ENCODE measurements around the gene CHRND.
"Not testable (repeated sequence)": the region's sequence is repeated elsewhere in the genome, so short reads cannot be mapped to it uniquely, and the experiment has no call there.

The CHRND gene

GRCh38 chr2:232569541-232569940 lies 43.6 kb downstream of the CHRND start:
- DNase-seq (no peak), ATAC-seq (replicated peaks) (no peak)
- Mint-ChIP-seq H3K36me3 (peaks cover 64 to 72% of the 10 kb centered on the region in 2 donors), H3K27ac (no peak overlapping the region), H3K27me3 (no peaks in the 10 kb centered on the region), H3K9me3 (no peaks in the 10 kb centered on the region), H3K4me3 (no peak overlapping the region), H3K4me1 (no peaks in the 10 kb centered on the region)

DNA sequence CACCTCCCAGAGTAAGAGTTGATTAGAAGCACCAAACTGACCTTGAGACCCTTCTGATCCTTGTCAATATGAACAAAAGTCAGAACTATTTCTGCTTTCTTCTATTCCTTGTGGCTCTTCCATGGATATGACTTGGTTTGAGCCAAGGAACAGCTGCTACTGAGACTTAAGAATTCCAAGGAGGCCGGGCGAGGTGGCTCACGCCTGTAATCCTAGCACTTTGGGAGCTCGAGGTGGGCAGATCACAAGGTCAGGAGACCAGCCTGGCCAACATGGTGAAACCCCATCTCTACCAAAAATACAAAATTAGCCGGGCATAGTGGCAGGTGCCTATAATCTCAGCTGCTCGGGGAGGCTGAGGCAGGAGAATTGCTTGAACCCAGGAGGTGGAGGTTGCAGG lies 44.5 kb downstream of the CHRND start:
- H3K9me3 Mint-ChIP-seq; DNase-seq; H3K4me3 Mint-ChIP-seq; H3K27ac Mint-ChIP-seq; H3K4me1 Mint-ChIP-seq; H3K27me3 Mint-ChIP-seq; ATAC-seq (replicated peaks): not testable (repeated sequence)
- H3K36me3 Mint-ChIP-seq: peaks cover 62 to 75% of the 10 kb centered on the region in 2 donors

DNA sequence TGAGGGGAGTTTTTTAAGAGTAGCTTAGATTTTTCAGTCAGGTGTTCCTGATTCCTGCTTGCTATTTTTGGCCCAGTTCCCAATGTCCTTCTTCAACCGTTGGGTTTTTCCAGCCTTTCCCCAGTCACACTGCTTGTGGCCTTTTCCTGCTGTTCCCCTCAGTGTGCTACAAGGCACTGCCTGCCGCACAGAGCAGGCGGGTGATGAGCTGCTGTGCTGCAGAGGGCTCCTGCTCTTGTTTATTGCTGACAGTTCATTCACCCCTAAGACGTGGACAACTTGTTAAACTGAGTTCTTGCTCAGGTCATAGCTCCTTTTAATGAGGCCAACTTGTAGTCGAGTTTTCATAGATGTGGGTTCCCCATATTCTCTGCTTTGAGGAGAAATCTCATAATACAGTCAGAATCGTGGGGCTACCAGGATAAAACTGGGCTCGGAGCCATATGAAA lies 45.1 kb downstream of the CHRND start:
- Mint-ChIP-seq H3K36me3 (peaks cover 59 to 72% of the 10 kb centered on the region in 2 donors), H3K27ac (no peak overlapping the region), H3K4me1 (peaks cover 0 to 1% of the 10 kb centered on the region in 2 donors), H3K27me3 (no peaks in the 10 kb centered on the region), H3K9me3 (no peaks in the 10 kb centered on the region), H3K4me3 (no peak overlapping the region)
- no peak for ATAC-seq (replicated peaks)
- no peak for DNase-seq

- Mint-ChIP-seq H3K9me3 (no peaks in the 10 kb centered on the region), H3K36me3 (peaks cover 51 to 71% of the 10 kb centered on the region in 2 donors), H3K4me1 (peaks cover 0 to 1% of the 10 kb centered on the region in 2 donors), H3K27ac (no peak overlapping the region), H3K4me3 (no peak overlapping the region), H3K27me3 (no peaks in the 10 kb centered on the region)
- DNase-seq: no peak
- ATAC-seq (replicated peaks): no peak
Observed at GRCh38 chr2:232573042-232573441, 47.1 kb downstream of the CHRND start.

- Mint-ChIP-seq H3K27me3 (no peaks in the 10 kb centered on the region), H3K4me3 (no peak overlapping the region), H3K9me3 (no peaks in the 10 kb centered on the region), H3K36me3 (peaks cover 48 to 69% of the 10 kb centered on the region in 2 donors), H3K4me1 (peaks cover 0 to 1% of the 10 kb centered on the region in 2 donors), H3K27ac (no peak overlapping the region)
- ATAC-seq (replicated peaks) (no peak), DNase-seq (no peak)
Observed at GRCh38 chr2:232573771-232574435, 47.9 kb downstream of the CHRND start.

DNA sequence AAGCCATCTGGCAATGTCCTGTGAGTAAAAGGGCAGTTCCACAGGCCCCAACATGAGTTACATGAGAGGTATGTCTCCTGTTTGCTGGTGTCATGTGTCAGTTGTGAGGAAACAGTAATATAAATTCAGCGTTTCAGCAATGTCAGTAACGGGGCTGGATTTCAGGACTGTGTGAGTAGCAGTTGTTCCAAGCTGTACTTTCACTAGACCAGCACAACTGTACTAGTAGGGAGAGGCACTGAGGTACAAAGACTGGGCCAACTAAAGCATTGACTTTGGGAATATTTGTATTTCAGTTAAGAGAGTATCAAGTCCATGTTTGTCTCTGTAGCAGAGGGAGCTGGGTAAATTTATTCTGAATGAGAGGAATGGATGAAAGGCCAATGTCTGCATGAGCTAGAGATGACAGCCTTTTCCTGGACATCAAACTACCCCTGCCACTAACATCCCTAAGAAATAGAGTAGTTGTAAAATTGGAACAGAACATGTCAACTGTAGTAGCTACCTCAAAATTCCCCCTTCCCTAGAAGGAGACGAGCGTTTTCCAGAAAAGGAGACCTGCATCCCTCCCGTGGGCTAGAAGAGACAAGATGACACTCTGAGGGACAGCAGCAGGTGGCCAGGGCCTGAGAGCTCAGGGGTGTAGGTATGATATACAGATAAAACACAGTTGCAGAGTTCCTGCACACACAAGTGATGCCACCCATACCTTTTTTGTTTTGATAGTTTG lies 48.9 kb downstream of the CHRND start:
- no peaks in the 10 kb centered on the region for H3K27me3 Mint-ChIP-seq
- no peak overlapping the region for H3K27ac Mint-ChIP-seq
- H3K4me3 Mint-ChIP-seq: no peak overlapping the region
- ATAC-seq (replicated peaks) (no peak), DNase-seq (no peak)
- peaks cover 0 to 1% of the 10 kb centered on the region in 2 donors for H3K4me1 Mint-ChIP-seq
- no peaks in the 10 kb centered on the region for H3K9me3 Mint-ChIP-seq
- peaks cover 44 to 62% of the 10 kb centered on the region in 2 donors for H3K36me3 Mint-ChIP-seq

- Mint-ChIP-seq H3K4me1 (peaks cover 0 to 1% of the 10 kb centered on the region in 2 donors), H3K36me3 (peaks cover 49 to 58% of the 10 kb centered on the region in 2 donors), H3K27me3 (no peaks in the 10 kb centered on the region), H3K27ac (no peak overlapping the region), H3K9me3 (no peaks in the 10 kb centered on the region), H3K4me3 (no peak overlapping the region)
- ATAC-seq (replicated peaks) (no peak), DNase-seq (no peak)
Observed at GRCh38 chr2:232575404-232575746, 49.4 kb downstream of the CHRND start.

DNA sequence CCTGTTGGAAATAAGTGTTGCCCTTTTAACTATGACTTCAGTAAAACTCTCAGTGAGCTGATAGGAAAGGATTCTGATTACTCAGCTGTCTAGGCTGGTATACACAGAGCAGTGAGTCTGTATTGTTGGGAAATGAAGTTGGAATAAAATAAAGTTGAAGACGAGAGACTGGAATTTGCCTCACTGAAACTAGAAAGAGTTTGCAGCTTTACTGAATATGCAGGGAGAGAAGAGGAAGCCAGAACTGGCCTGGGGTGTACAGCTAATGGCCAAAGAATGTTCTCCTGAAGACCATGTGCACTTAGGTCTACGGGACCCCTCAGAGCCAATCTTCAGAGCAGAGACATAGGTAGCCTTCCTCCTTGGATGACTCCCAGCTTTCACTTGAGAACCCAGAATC lies 51.0 kb downstream of the CHRND start:
- Mint-ChIP-seq H3K4me3 (no peak overlapping the region), H3K27me3 (no peaks in the 10 kb centered on the region), H3K27ac (no peak overlapping the region), H3K4me1 (peaks cover 0 to 3% of the 10 kb centered on the region in 2 donors), H3K36me3 (peaks cover 51 to 67% of the 10 kb centered on the region in 2 donors), H3K9me3 (no peaks in the 10 kb centered on the region)
- DNase-seq: no peak
- ATAC-seq (replicated peaks): no peak

GRCh38 chr2:232577841-232578240 lies 51.9 kb downstream of the CHRND start:
- no peak overlapping the region for H3K4me3 Mint-ChIP-seq
- no peak overlapping the region for H3K27ac Mint-ChIP-seq
- H3K4me1 Mint-ChIP-seq: peaks cover 0 to 3% of the 10 kb centered on the region in 2 donors
- DNase-seq (no peak), ATAC-seq (replicated peaks) (no peak)
- no peaks in the 10 kb centered on the region for H3K9me3 Mint-ChIP-seq
- H3K27me3 Mint-ChIP-seq: no peaks in the 10 kb centered on the region
- H3K36me3 Mint-ChIP-seq: peaks cover 57 to 72% of the 10 kb centered on the region in 2 donors

DNA sequence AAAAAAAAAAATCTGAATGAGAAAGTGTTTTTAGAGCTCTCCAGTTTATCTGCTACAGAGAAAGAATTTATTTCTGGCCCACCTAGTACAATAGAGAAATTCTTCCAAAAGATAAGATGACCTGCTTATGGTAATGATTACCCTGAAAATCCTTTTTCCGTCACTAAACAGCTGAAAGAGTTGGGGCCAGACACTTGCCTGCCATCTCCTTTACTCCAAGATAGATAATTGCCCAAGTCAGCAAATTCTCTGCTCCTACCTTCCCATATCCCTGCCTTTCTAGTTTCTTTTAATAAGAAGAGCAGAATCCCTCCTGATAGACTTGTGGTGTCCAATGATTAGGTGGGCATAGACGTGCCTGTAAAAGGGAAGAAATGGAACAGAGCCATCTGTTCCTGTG lies 52.7 kb downstream of the CHRND start:
- H3K4me3 Mint-ChIP-seq: no peak overlapping the region
- DNase-seq (no peak), ATAC-seq (replicated peaks) (no peak)
- H3K36me3 Mint-ChIP-seq: peaks cover 60 to 76% of the 10 kb centered on the region in 2 donors
- no peaks in the 10 kb centered on the region for H3K27me3 Mint-ChIP-seq
- H3K27ac Mint-ChIP-seq: no peak overlapping the region
- H3K4me1 Mint-ChIP-seq: peaks cover 0 to 3% of the 10 kb centered on the region in 2 donors
- no peaks in the 10 kb centered on the region for H3K9me3 Mint-ChIP-seq

DNA sequence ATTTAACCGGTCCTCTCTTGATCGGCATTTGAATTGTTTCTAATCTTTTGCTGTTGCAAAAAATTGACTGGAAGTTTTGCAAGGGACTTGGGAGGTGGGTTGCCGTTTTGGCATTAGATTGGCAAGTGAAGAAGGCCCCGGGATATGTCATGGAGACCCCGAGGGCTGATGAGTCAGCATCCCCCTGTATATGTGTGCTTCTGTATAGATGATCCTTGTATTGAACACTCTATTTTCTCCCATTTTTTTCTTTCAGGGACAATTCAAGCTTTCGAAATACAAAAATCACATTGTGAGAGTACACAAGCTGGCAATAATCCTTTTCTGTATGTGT lies 54.7 kb downstream of the CHRND start:
- Mint-ChIP-seq H3K27ac (peak overlapping the region; percentile 20), H3K27me3 (no peaks in the 10 kb centered on the region), H3K36me3 (peaks cover 57 to 74% of the 10 kb centered on the region in 2 donors), H3K9me3 (no peaks in the 10 kb centered on the region), H3K4me1 (peaks cover 0 to 2% of the 10 kb centered on the region in 2 donors), H3K4me3 (no peak overlapping the region)
- ATAC-seq (replicated peaks) (no peak), DNase-seq (no peak)

DNA sequence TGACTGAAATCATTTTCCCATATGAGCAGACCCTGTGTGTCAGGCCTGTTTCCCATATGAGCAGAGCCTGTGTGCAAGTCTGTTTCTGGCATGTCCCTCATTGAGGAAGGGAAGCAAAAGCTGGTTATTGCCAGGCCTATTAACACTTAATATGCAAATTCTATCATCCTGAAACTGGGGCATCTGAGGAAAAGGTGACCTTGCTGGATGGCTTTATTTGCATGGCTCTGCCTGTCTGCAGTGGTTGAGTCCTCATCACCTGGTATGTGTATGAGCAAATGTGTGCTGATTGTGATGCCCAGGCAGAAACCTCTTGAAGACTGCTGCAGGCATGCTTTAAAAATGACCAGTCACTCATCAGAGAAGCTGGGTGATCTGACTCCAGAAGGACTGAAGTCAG lies 55.8 kb downstream of the CHRND start:
- ATAC-seq (replicated peaks) (no peak), DNase-seq (no peak)
- no peaks in the 10 kb centered on the region for H3K9me3 Mint-ChIP-seq
- H3K36me3 Mint-ChIP-seq: peaks cover 52 to 66% of the 10 kb centered on the region in 2 donors
- H3K4me1 Mint-ChIP-seq: peaks cover 0 to 2% of the 10 kb centered on the region in 2 donors
- no peak overlapping the region for H3K27ac Mint-ChIP-seq
- H3K27me3 Mint-ChIP-seq: no peaks in the 10 kb centered on the region
- H3K4me3 Mint-ChIP-seq: no peak overlapping the region

DNA sequence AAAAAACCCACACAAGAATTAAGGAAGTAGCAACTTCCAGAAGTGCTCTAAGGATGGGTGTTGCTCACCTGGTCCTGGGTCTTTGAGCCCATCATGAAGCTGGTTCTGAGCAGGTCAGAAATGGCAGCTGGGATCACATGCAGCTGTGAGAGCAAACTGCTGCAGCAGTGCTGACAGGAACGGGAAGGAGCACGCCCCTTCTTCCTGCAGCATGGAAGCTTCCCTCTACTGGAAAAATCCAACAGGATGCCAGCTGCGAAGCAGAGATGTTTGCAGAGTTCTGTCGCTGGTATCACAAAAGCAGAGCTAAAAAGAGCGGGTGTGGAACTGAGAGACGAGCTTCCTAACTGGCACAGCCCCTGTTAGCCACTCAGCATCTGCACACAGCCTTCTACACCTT lies 58.3 kb downstream of the CHRND start:
- peaks cover 46 to 54% of the 10 kb centered on the region in 2 donors for H3K36me3 Mint-ChIP-seq
- ATAC-seq (replicated peaks) (no peak), DNase-seq (no peak)
- H3K4me3 Mint-ChIP-seq: no peak overlapping the region
- H3K27me3 Mint-ChIP-seq: no peaks in the 10 kb centered on the region
- no peaks in the 10 kb centered on the region for H3K9me3 Mint-ChIP-seq
- peaks cover 0 to 2% of the 10 kb centered on the region in 2 donors for H3K4me1 Mint-ChIP-seq
- no peak overlapping the region for H3K27ac Mint-ChIP-seq

All from stimulated activated naive B cell treated with anti-CD40 and anti-IgM and Interleukin-4, amounts not matched to agents 10 μg/mL and 1 μg/mL and 100 μg/mL, for 72 hours (primary cell).